GM21619 (cell line): ENCODE data around the gene IL18RAP.

Source experiments
- ATAC-seq: cut with Tn5 transposase; IDR thresholded peaks from one replicate; pipeline ENCODE4 v1.9.1; 2021; ENCODE audit not compliant: unreplicated experiment

Gene IL18RAP

DNA sequence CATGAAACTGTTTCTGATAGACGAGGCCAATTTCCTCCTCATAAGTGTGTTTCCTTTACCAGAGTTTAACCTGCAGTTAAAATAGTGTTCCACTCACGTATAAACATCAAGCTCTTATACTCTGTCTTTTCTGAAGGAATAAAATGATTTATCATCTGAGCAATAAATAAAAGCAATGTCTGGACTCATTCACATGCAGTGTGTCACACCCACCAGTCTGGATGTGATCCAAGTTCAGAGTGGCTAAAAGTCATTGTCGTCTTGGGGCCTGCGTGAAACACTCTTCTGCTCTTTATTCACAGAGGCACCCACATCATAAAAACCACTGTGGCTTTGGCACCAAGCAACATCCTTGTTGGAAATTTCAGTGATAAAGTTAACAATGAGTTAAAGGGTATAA lies 30.5 kb downstream of the IL18RAP start:
- ATAC-seq: no peak

DNA sequence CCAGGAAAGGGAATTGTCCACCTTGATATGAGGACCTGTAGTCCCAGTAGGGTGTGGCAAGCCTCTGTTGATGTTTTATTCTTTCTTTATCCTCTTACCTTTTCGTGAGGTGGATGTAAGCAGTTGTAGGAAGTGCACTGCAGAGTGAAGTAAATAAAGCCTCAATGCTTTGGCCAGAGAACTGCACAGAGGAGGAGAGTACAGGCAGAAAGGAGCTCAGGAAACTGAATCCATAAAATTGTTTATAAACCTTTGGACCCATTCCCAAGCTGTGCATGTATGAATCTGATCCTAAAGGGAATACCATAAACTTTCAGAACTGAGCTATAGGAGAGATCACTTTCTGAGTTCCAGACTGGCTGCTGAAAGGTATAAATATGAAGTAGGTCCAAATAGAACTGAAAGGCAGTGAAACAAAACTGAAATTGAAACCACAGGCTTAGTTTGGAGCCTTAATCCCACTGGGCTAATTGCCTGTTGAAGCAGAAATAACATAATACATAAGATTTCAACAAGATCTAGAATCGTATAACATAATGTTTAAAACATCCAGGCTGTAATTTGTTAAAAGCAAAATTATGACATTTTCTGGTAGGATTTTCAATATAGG lies 32.2 kb downstream of the IL18RAP start:
- no peak for ATAC-seq

DNA sequence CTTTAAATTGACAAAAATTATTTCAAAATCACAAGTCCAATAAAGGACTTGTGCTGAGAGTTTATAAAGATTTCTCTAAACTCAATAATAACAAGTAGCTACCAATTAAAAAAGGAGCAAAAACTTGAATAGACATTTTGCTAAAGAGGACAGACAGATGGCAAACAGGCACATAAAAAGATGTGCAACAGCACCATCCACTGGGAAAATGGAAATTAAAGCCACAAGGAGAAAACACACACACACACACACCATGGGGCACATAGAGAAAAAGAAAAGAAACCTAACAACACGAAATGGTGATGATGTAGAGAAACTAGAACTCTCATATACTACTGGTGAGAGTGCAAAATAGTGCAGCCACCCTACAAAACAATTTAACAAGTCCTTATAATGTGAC lies 37.5 kb downstream of the IL18RAP start:
- ATAC-seq: no peak

DNA sequence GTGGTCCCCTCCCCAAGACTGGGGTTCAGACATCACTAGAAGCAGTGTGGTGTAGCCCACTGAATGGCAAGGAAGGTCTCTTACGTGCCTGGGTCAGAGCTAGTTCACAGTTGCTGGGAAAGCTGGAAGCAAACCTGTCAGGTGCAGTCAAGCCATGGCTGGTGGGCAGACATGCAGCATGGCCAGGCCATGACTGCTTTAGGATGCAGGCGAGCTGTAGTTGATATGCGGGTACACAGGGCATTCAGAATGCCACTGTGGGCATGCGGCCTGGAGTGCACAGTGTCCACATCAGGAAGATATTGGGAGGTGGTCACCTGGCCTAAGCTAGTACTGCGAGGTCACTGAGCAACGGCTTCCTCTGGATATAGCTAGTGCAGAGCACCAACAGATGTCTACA lies 38.2 kb downstream of the IL18RAP start:
- no peak for ATAC-seq

DNA sequence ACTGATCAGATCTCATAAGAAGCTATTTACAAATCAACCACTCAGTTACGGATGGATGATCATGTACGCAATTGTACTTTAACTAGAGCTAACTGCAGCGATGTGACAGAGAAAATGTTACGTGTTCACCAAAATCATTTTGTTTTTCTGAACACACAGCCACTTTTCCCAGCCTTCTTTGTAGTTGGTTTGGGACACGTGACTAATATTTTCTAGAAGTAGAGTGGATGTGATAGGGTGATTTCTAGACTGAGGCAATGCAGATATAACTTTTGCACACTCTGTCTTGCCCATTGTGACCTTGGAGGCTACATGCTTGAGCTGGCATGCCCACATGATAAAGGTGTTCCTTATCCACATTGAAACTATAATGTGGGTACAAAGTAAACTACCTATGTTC lies 40.2 kb downstream of the IL18RAP start:
- no peak for ATAC-seq

DNA sequence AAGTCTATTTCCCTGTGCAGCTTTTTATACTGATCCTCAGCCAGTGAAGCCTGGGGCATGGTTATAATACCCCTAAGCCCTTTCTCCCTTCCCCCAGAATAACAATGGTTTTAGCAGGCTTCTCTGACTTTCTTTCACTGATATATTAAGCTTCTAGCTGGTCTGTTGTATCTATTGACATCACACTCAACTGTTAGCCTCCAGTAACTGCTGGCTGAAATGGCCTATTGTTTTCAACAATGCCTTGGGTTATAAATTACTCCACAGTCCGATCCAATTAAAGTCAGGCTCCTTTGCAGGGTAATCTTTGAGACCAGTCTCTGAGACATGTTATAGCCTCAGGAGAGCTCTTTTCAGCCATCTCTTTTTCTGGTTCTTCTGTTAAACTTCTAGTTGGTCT lies 47.2 kb downstream of the IL18RAP start:
- no peak for ATAC-seq

DNA sequence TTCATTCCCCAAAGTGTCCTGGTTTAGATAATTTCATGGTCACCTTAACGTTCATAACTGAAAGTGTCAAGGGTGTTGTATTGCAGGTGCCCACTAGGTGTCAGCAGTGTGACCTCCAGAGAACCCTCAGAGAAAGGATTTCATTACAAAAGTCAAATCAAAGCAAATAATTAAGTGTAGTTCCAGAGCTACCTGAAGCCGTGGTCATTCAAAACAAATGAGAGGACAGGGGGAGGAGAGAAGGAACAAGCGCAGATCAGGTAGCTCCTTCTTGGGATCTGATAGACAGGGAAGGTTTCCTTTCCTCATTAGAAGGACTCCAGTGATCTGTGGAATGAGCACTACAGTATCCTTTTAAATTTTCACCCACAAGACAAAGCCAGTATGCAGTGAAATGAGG lies 50.1 kb downstream of the IL18RAP start, which contains the start of gene SLC9A4:
Gene SLC9A4, plus strand, starts transcription at position 207 of the 400 bp plus-strand sequence. CDS start 534 bp downstream, outside the sequence.
- ATAC-seq: no peak

DNA sequence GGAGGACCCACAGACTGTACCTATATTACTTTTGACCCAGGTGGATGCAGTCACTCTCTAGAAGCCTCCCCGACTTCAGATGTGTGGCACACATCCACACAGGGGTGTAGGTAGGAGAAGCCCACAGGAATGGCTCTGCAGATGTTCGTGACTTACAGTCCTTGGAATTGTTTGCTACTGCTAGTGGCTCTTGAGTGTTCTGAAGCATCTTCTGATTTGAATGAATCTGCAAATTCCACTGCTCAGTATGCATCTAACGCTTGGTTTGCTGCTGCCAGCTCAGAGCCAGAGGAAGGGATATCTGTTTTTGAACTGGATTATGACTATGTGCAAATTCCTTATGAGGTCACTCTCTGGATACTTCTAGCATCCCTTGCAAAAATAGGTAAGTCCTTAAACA lies 50.7 kb downstream of the IL18RAP start:
- no peak for ATAC-seq

DNA sequence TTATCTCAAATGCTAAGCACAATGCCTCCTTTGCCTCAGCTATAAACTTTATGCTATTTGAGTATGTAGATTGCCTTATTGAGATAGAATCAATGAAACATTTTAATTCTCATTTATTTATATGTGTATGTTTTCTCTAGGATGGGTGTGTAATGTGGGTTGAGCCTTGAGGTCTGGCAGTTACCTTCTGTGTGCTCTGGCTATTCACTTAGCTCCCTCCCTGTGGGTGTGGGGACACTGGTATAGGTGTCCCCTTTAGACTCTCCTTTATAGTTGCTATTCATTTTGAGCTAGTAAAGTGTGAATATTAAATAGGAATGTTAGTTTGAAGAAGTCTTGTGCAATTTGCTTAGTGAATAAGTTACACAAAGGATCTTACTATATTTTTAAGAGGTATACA lies 51.8 kb downstream of the IL18RAP start:
- no peak for ATAC-seq

DNA sequence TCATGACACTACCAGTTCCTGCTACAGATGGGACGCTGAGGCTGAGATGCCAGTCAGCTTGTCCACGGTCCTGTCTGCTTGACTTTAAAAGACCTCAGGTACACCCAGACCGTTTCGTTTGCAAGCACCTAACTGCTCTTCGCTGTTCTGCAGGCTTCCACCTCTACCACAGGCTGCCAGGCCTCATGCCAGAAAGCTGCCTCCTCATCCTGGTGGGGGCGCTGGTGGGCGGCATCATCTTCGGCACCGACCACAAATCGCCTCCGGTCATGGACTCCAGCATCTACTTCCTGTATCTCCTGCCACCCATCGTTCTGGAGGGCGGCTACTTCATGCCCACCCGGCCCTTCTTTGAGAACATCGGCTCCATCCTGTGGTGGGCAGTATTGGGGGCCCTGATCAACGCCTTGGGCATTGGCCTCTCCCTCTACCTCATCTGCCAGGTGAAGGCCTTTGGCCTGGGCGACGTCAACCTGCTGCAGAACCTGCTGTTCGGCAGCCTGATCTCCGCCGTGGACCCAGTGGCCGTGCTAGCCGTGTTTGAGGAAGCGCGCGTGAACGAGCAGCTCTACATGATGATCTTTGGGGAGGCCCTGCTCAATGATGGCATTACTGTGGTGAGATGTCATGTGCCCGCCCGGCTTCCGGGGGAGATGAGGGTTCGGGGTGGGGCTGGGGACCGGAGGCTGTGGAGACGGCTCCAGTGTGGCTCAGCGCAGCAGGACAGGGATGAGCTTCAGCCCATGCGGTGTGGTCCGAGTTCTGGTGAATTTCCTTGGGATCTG lies 55.9 kb downstream of the IL18RAP start:
- no peak for ATAC-seq

DNA sequence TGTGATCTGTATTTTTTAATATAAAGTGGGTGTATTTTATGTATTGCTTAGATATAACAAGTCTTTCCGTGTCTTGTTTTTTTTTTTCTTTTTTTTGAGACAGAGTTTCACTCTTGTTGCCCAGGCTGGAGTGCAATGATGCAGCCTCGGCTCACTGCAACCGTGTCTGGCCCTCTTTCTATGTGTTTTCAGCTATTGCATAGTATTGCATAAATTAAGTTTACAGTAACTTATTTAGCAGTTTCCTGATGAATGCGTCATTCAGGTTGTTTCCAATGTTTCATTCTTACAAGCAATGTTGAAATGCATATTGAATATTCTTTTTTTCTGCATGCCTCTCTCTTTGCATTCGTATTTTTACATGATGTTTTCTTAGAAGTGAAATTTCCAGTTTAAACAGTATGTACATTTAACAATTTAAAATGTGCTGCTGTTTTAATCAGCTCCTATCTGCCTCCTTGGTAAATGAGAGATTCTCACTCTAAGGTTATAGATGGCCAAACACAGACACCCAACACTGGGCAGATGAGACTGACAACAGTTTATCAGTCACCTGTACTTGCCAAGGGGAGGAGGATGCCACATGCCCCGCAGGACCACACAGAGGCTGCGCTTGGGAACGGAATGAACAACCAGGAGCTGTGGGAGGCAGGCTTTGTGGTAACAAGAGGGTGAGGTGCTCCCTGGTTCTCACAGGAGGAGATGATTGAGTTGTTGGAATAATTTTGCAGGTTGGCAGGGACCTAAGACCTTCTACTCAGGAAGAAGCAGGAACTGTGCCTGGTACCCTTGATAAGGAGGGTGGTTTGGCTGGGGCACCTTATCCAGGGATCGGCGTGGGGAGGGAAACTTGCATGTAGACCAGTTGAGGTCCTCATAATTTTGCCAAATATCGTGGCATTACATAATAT lies 57.6 kb downstream of the IL18RAP start:
- ATAC-seq: no peak

DNA sequence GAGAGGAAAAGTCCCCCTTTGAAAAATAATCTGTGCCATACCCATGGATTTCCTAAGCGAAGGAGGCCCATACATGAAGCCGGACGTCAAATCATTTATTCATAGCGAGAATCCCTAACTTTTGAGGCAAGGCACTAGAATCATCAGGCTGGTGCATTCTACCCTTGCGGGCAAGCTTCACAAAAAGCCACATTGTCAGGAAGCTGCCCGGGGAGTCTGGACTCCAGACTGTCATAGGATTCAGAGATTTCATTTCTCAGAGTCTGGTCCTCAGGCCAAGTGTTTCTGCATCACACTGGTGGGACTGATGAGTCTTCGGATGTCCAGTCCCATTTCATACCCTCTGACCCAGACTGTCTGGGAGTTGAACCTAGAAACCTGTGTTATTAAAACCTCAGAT lies 59.0 kb downstream of the IL18RAP start:
- ATAC-seq: no peak

DNA sequence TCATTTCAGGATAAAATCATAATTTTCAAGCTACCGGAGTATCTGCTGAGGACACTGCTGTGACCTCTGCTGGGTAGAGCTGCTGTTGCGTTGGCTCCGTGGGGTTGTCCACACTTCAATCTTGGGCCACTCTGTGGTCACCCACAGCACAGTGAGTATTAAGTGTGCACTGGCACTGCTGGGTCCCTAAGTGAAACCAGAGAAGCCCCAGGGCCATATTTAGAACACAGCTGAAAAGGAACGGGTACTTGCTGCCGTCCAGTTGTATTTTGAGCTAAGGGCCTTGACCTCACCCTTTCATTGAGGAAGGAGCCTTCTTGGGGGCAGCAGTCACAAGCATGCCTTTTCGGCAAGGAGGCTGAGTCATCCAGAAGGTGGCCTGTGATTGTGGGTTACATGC lies 60.1 kb downstream of the IL18RAP start:
- no peak for ATAC-seq

DNA sequence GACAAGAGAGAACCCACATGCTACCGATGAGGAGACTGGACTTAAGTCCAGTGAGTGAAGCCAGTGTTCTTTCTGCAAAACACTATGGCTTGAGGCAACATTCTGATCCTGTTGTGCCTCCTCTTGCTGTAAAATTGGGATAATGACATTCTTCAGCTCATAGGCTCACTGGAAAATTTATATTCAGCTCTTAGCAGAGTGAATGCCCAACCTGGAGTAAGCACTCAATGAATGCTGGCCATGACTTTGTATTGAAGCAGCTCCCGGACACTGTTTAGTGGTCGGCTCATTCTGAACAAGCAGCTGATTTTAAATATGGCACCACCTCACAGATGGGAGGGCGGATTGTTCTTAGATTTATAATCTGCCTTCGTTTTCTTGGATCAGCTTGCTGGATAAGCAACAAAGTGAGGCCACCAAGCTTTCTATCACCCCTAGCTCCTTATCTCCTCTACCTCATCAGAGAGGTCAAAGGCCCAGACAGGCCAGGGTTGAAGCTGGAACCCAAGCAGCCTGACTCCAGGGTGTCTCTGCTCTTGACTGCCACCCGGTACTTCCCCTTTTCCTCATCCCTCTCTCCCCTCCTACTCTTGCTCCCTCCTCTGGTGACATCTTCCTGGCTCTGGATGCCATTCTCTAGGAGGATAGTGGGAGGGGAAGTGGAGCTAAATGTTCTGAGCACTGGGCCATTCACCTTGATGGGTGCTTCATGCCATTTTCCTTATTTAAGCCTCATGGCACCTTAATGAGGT lies 61.5 kb downstream of the IL18RAP start:
- ATAC-seq: no peak

DNA sequence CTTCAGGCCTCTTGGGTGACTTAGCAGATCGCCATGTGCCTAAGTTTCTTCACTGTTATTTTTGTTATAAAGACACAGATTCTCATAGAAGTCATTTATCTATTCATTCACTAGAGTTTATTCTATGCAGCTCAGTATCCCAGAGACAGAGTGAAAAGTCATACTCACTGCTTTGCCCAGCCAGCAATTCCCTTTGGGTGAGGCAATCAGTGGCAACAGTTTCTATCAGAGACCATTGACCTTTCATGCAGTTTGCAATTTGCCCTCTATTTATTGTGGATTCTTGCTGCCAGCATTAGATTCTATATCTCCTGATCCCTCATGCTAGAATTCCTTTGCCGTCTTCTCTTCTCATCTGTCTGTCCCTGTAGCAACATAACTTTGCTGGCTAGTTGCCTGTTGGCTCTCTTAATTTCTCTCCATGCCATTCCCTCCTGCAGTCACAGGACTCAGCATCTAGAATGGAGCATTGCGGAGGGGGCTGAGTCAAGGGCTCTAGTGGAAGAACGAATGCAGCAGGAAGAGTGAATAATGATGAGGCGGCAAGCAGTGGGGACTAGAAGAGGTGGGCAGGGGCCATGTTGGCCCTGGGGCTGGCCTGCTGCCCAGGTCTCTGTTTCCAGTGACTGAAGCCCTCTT lies 62.3 kb downstream of the IL18RAP start:
- no peak for ATAC-seq

DNA sequence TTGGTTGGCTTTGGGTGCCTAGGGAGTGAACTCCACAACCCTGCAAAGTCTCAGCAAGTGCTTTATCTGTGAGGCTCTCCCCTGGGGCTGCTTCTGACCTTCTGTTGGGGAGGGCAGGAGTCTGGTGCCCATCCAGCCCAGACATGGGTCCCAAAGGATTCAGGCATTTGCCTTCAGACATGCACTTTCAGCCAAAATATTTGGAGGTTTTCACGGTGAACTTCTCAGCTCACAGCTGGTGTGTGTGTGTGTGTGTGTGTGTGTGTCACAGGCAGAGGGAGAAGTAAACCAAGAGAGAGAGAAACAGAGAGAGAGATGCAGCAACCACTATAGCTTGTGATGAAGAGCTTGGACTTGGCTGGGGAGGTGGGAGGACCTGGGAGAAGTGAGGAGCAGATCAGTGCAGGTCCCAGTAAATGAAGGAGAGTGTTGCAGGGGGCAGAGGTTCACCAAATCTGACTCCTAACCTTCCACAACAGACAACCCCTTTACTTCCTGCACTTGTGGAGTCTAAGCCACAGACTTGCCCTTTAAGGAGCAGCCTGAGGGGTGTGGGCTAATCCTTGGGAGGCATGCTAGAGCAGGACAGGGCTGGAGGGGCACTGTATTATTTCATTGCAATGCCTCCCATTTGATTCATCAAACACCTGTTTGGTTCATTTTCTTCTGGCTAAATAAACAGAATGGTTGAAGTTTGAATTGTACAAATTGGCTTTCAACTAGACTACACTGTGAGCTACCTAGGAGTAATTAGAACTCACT lies 64.2 kb downstream of the IL18RAP start:
- ATAC-seq: no peak

DNA sequence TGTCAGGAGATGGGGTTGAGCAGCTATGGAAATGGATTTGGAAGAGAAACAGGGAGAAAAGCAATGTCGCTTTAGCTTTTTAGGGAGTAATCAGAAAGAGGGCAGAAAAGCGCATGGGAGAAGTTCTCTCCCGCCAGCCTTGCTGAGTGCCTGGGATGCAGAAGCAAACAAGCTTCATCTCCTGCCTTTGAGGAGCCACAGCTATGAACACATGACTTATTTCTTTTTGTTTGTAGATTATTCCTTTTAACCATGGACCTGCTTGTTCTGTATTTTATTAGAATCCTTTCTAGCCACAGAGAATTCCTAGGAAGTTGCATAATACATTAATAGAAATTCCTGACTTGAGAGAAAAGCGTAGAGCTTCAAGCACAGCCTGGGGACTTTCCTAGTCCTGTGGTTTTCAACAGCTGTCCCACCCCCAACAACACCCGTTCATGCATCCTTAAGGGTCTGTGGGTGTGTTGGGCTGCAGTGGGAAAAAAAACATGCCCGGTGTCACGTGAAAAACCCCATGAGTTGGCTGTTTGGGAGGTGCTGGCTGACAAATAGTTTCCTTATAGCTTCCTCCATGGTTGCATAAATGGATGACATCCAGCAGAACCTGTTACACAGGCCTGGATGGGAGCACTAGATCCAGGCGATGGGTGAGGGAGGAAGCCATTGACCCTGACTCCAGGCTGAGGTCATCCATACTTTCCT lies 65.0 kb downstream of the IL18RAP start:
- no peak for ATAC-seq

DNA sequence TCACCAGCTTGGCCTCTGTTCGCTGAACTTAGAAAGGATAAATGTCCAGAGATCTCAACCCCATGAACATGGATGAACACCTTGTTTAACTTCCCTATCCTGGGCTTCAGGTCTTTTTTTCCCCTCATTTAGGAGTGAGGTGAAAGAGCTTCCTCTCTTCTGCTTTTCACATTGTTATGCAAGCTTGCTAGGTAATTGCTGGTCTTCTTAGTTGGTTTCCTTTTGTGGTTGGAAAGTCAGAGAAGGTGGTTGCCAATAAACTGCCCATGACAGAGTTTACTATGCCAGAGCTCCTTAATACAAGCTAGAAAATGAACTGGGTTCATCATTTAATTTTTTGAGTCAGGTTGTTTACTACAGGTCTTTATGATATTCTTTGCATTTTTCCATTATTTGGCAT lies 66.7 kb downstream of the IL18RAP start:
- ATAC-seq: no peak

DNA sequence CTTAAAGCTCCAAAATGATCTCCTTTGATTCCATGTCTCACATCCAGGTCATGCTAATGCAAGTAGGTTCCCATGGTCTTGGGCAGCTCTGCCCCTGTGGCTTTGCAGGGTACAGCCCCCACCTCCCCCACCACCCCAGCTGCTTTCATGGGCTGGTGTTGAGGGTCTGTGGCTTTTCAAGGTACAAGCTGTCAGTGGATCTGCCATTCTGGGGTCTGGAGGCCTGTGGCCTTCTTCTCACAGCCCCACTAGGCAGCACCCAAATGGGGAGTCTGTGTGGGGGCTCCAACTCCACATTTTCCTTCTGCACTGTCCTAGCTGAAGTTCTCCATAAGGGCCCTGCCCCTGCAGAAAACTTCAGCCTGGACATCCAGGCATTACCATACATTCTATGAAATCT lies 69.0 kb downstream of the IL18RAP start:
- ATAC-seq: no peak
